Stimulated activated CD8-positive, alpha-beta memory T cell treated with anti-CD3 and anti-CD28 coated beads, Interleukin-12 subunit alpha, Interleukin-12 subunit beta, amount 100 ng/mL, for 4 hours (primary cell): ENCODE data around the gene NHERF1.

Experiments used
- DNase-seq: peaks from one replicate; pipeline ENCODE4 v3.0.0-alpha.2; 2020; ENCODE audit warnings: low read depth

NHERF1 gene

DNA sequence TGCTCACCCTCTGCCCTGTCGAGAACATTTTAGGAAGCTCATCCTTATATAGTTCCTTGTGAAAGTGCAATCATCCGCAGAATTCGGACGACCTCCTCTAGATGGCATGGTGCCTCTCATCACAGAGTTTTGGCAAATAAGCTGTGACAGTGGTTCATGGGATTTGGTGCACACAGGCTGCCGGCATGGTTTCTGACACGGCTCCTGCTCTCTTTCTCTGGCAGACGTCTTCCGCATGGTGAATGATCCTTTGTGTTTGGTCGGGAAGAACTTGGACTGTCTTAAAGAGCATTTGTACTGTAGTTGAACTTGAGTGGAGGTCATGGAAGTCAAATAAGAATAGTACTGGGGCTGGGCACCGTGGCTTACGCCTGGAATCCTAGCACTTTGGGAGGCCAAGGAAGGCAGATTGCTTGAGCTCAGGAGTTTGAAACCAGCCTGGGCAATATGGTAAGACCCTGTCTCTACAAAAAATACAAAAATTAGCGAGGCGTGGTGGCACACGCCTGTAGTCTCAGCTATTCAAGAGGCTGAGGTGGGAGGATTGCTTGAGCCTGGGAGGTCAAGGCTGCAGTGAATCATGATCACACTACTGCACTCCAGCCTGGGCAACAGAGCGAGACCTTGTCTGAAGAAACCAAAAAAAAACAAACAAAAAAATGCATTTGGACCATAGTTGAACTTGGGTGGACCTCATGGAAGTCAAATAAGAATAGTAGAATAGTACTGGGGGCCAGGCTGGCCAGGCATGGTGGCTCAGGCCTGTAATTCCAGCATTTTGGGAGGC, 62.5 kb downstream of the NHERF1 start:
- DNase-seq = no peak

DNA sequence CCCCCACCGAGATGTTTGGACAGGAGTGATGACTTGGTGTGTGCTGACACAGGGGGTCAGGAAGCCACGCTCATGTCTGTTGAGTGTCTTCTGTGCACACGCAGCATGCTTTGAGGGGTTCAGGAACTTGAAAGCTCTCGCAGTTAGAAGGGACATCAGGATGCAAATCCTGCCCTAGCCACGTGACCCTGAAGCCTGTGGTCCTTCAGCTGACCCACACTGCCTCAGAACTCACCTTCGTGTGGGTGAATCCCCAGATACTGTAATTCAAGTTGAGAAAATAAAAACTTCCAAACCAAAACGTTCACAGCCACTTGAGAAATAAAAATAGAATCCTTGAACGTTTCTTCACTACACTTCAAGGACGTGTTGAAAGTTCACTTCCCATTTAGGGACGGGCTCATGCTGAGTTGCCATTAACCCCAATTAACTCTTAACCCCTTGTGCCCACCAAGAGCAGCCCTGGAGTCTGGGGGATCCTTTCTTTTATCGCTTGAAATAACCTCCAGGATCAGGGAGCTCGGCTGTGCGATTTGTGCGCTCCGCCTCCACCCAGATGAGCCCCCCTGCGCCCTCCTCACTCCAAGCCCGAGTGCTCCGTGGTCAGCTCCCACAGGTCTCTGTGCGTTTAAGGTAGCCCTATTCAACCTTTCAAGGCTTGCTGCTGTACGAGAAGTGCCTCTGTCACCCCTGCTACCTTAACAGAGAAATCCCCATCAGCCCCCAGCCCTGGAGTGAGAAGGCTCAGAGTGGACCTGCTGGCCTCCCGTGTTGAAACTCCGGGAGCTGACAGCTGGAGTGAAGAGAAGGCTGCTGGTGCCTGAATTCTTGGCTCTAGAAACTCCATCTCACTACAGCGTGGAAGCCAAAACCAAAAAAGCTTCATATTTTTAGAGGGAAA, 63.9 kb downstream of the NHERF1 start:
- no peak for DNase-seq

DNA sequence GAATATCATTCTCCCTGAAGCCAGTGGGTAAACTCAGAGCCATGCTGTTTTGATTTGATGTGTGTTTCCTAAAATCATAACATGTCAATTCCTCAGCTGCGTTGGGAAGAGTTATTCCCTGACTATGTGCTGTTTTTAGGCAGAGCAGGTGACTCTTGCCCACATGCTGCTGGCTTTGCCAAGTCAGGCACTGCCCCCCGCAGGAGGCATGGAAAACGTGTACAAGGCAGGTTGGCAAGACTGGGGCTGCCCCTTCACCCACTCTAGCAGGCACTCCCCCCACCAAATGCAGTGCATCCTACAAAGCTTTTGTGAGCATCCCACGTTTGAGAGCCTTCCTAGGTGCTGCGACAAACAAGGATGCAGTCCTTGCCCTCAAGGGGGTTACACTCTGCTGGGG, 66.0 kb downstream of the NHERF1 start:
- DNase-seq = no peak

DNA sequence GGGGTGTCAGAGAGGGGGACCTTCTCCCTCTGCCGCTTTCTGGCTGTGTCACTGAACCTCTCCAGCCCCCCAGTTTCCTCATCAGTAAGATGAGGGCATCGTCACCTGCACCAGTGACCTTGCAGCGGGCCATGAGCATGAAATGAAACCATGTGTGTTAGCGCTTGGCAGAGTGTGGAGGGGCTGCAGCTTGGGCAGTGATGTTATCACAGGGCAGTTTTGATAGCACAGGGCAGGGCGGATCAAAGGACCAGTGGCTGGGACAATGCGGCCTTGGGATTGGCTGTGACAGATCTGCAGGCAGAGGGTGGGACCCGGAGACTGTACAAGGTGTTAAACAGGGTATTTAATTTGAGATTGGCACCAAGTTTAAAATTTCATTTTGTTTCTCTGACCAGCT, 66.6 kb downstream of the NHERF1 start:
- DNase-seq = no peak

DNA sequence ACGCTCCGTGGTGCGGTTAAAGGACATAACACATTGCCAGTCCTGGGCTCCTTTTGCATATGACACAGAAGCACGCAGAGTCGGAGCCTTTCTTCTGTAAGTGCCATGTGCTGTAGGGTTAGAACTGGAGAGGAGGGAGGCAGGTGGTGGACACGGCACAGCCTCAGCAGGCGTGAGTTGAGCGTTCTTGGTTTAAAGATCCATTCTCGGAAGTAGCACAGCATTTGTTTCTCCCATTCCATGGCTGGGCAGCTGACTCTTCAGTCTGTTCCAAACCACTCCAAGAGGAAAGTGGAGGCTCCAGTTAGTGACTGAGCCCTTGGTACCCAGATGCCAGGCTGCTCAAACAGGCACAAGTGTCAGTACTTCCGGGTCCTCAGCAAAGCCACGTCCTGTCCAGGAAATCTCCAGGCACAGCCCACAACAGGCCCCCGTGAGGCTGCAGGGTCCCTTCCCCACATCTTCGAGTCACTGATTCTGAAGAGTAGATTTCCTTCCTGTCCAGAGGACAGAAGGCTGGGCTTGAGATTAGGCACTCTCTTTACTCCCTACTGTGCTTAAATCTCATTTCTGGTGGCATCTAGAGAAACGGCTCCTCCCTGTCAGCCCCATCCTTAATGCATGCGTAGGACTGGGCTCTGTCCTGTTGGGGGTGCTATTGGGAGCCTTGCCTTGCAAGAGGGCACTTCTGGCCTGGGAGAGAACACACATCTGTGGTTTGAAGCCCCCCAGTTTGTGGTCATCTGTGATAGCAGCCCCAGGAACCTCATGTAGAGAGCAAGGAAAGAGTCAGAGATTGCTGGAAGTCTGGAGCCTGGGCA, 67.3 kb downstream of the NHERF1 start:
- DNase-seq = no peak

DNA sequence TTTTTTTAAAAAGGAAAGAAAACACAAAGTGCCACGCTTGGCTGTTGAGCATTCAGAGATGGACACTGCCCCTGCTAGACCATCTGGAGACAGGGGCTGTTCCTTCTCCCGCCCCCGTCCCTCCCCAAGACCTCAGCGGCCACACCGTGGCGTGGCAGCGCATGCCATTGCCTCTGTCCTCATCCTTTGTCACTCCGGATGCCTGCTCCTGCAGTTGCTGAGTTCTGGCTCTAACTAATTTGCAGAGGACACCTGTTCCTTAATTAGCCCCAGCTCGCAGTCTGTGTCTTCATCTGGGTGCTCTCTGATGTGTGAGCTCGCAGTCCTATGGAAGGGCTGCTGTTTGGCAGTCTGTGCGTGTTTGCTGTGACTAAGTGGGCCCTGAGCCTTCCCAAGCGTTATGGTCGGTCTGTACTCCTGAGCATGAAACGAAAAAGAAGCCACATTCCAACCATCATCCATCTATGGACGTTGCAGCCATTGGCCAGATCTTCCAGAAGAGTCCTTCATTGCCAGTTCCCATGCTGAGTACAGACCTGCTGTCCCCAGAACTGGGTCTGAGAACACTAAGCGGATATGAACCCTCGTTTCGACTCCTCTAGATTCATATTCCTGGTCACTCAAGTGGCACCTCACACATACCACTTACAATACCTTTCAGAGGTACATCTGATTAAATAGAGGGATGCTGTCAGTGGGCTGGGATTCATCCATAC, 68.6 kb downstream of the NHERF1 start:
- DNase-seq = no peak

DNA sequence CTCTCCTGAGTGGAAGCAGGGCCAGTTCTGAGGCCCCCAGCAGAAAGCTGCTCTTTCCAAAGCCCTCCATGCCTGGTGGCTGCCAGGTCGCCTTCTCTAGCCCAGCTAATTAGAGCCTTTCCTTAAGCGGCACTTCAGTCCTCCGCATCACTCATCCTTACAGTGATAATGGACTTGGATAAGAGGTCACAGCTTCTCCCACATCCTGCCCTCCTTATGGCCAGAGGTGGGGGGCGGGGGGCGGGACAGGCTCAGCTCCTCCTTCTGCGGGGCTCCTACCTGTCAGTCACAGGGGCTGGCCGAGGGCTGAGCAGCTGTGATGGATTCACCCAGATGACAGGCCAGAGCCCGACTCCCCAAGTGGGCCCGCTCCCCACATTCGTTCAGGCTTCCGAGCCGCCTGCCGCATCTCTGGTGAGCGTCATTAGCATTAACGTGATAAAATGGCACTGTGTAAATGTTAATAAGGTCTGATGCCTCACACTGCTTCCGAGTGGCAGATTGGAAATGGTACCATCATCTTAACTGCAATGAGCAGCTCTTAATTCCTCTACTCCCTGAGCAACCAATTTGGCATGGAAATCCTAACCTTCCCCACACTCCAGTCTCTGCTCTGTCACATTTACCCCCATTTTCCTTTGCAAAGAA, 70.0 kb downstream of the NHERF1 start:
- no peak for DNase-seq
